Uterus (tissue), 4 donors: ENCODE measurements around the gene ATP6V1A. TPM values are rescaled to one million over a fixed set of nuclear protein-coding genes. Genes with fewer than 3 reads are reported as not detected.

Experiments
- DNase-seq, 2 donors: peaks; one replicate each; pipeline ENCODE4 v3.0.0-alpha.2; 2019 to 2020
- H3K27ac ChIP-seq, 2 donors: fragments of 200-600 bp; sonication (generic); 1 replicate in 1 of 2; 2 replicates in 1 of 2; pipeline ENCODE4 v1.5.1; 2016 to 2018
- H3K27me3 ChIP-seq, 2 donors: fragments of 200-600 bp; sonication (generic); one replicate each; pipeline ENCODE4 v1.5.1; 2018 to 2019; ENCODE audit warnings: control low read depth in 1 of 2
- H3K36me3 ChIP-seq, 2 donors: fragments of 200-600 bp; sonication (generic); one replicate each; pipeline ENCODE4 v1.5.1; 2019; ENCODE audit warnings: control low read depth in 1 of 2
- H3K4me1 ChIP-seq, 2 donors: fragments of 200-600 bp; sonication (generic); one replicate each; pipeline ENCODE4 v1.5.1; 2018 to 2019; ENCODE audit warnings: control low read depth in 1 of 2
- H3K4me3 ChIP-seq, 2 donors: fragments of 200-600 bp; sonication (generic); 1 replicate in 1 of 2; 2 replicates in 1 of 2; pipeline ENCODE4 v1.5.1; 2018 to 2019; ENCODE audit warnings: mild to moderate bottlenecking in 1 of 2
- H3K9me3 ChIP-seq, 2 donors: fragments of 200-600 bp; sonication (generic); one replicate each; pipeline ENCODE4 v1.5.1; 2019; ENCODE audit warnings: control low read depth in 1 of 2
- CTCF ChIP-seq, 4 experiments: fragments of 200-600 bp in 2 of 4; fragments of 450-650 bp in 2 of 4; sonication (generic) in 2 of 4; IDR thresholded peaks; one replicate each; pipeline ENCODE4 v1.5.1; 2016 to 2019; ENCODE audit warnings: antibody characterized with exemption in 4 of 4, mild to moderate bottlenecking in 2 of 4, moderate library complexity in 1 of 4
- POLR2A ChIP-seq, 2 donors: fragments of 450-650 bp; IDR thresholded peaks; one replicate each; pipeline ENCODE4 v1.6.1; 2016; ENCODE audit warnings: antibody characterized with exemption in 2 of 2, mild to moderate bottlenecking in 1 of 2, moderate library complexity in 1 of 2
- intact Hi-C: fragments of 100-400 bp; cut with DNase I; formaldehyde crosslinking; loops from one replicate; pipeline ENCODE4 v1.15.1; 2023; ENCODE audit warnings: low total_unique reads
- total RNA-seq, 4 donors: library from RNA; depleted of rRNA in 3 of 4; stranded (reverse); fragments of >200 nt in 3 of 4; gene quantifications; one replicate each; pipeline versions ENCODE4 v1.1.0 to v1.2.4, GENCODE V29; 2014 to 2023
- donor health status: DM: yes; HTN: yes; CAD: no.

Gene ATP6V1A
- total RNA-seq, 4 donors from 2014 or later: 11.5 to 81.8 (median 39.7) TPM

- Histone ChIP-seq H3K27ac (peak overlapping the region in 1 of 2 donors; percentile 52), H3K4me1 (peaks cover 0 to 9% of the 10 kb centered on the region in 2 donors), H3K4me3 (no peak overlapping the region), H3K9me3 (no peaks in the 10 kb centered on the region), H3K27me3 (no peaks in the 10 kb centered on the region), H3K36me3 (no peaks in the 10 kb centered on the region)
- TF ChIP-seq POLR2A (IDR thresholded peaks at IDR 0.05): no peak
- TF ChIP-seq CTCF (IDR thresholded peaks at IDR 0.05): peak; percentile 59 to 83 (median 70)
- no peak for DNase-seq
- intact Hi-C loops: no loop called here
These were observed 10.2 kb upstream of the ATP6V1A start for GRCh38 chr3:113736548-113737089.

GRCh38 chr3:113741086-113741485 is 5.7 kb upstream of the ATP6V1A start:
- H3K27me3 ChIP-seq: no peaks in the 10 kb centered on the region
- TF ChIP-seq CTCF (IDR thresholded peaks at IDR 0.05) (no peak), POLR2A (IDR thresholded peaks at IDR 0.05) (no peak)
- no peak overlapping the region for H3K4me3 ChIP-seq
- no peaks in the 10 kb centered on the region for H3K36me3 ChIP-seq
- no peaks in the 10 kb centered on the region for H3K9me3 ChIP-seq
- H3K4me1 ChIP-seq: peaks cover 7 to 13% of the 10 kb centered on the region in 2 donors
- DNase-seq: no peak
- H3K27ac ChIP-seq: no peak overlapping the region
- intact Hi-C loops: no loop called here

- H3K27me3 ChIP-seq: no peaks in the 10 kb centered on the region
- no peak overlapping the region for H3K27ac ChIP-seq
- peaks cover 7 to 13% of the 10 kb centered on the region in 2 donors for H3K4me1 ChIP-seq
- no peaks in the 10 kb centered on the region for H3K36me3 ChIP-seq
- TF ChIP-seq POLR2A (IDR thresholded peaks at IDR 0.05) (no peak), CTCF (IDR thresholded peaks at IDR 0.05) (no peak)
- no peaks in the 10 kb centered on the region for H3K9me3 ChIP-seq
- DNase-seq: no peak
- no peak overlapping the region for H3K4me3 ChIP-seq
- intact Hi-C loops: no loop called here
These were observed 5.2 kb upstream of the ATP6V1A start for GRCh38 chr3:113741620-113742019.

- no peak for TF ChIP-seq POLR2A (IDR thresholded peaks at IDR 0.05)
- no peak for TF ChIP-seq CTCF (IDR thresholded peaks at IDR 0.05)
- intact Hi-C loops: no loop called here
- DNase-seq: no peak
- H3K4me3 ChIP-seq: no peak overlapping the region
- H3K4me1 ChIP-seq: peaks cover 9 to 14% of the 10 kb centered on the region in 2 donors
- no peaks in the 10 kb centered on the region for H3K36me3 ChIP-seq
- H3K9me3 ChIP-seq: no peaks in the 10 kb centered on the region
- no peak overlapping the region for H3K27ac ChIP-seq
- H3K27me3 ChIP-seq: no peaks in the 10 kb centered on the region
These were observed 3.7 kb upstream of the ATP6V1A start for GRCh38 chr3:113743006-113743630.

GRCh38 chr3:113744941-113745755 is 1.7 kb upstream of the ATP6V1A start:
- intact Hi-C loops: no loop called here
- peak; percentile 61 to 77 for DNase-seq
- Histone ChIP-seq H3K9me3 (no peaks in the 10 kb centered on the region), H3K27me3 (no peaks in the 10 kb centered on the region), H3K36me3 (no peaks in the 10 kb centered on the region), H3K4me1 (peaks cover 5 to 20% of the 10 kb centered on the region in 2 donors), H3K4me3 (peak overlapping the region; percentile 89 to 98), H3K27ac (peak overlapping the region; percentile 96 to 99)
- TF ChIP-seq CTCF (IDR thresholded peaks at IDR 0.05): peak; percentile 50 to 65 (median 58)
- peak in 1 of 2 donors; percentile 21 for TF ChIP-seq POLR2A (IDR thresholded peaks at IDR 0.05)
